GM08714 (cell line): ENCODE results near the gene CDH18.

ENCODE experiments used
- H3K4me3 ChIP-seq: fragments of 200-500 bp; sonication (Bioruptor generic); 2 replicates; pipeline ENCODE4 v1.5.1; 2014; ENCODE audit warnings: mild to moderate bottlenecking, low read length, inconsistent platforms
- ZNF274 ChIP-seq: IDR thresholded peaks from 2 replicates; pipeline ENCODE4 v1.6.1; 2012; ENCODE audit warnings: mild to moderate bottlenecking, low read depth, low read length

CDH18 gene

GRCh38 chr5:19496056-19496455, 491.9 kb downstream of the CDH18 start:
- no peak for TF ChIP-seq ZNF274
- H3K4me3 ChIP-seq = no peak overlapping the region

GRCh38 chr5:19492861-19493260, 495.1 kb downstream of the CDH18 start:
- TF ChIP-seq ZNF274 = no peak
- H3K4me3 ChIP-seq = no peak overlapping the region

GRCh38 chr5:19488786-19489185, 499.2 kb downstream of the CDH18 start:
- no peak overlapping the region for H3K4me3 ChIP-seq
- TF ChIP-seq ZNF274 = no peak

- no peak for TF ChIP-seq ZNF274
- no peak overlapping the region for H3K4me3 ChIP-seq
Observed at GRCh38 chr5:19487480-19487879, 500.5 kb downstream of the CDH18 start.

GRCh38 chr5:19479562-19479961, 508.4 kb downstream of the CDH18 start:
- TF ChIP-seq ZNF274 = no peak
- H3K4me3 ChIP-seq = no peak overlapping the region

GRCh38 chr5:19462019-19462418, 526.0 kb downstream of the CDH18 start:
- no peak overlapping the region for H3K4me3 ChIP-seq
- no peak for TF ChIP-seq ZNF274

GRCh38 chr5:19424506-19424905, 563.5 kb downstream of the CDH18 start:
- H3K4me3 ChIP-seq = no peak overlapping the region
- no peak for TF ChIP-seq ZNF274
